ENCODE measurements around the gene CES4A.

The CES4A gene

GRCh38 chr16:67022531-67023214 lies 34.3 kb downstream of the CES4A start:
- ATAC-seq = no peak
- TF ChIP-seq CREB5 (CRISPR knock-in tag; IDR thresholded peaks at IDR 0.05; ENCODE audit: low read depth) (no peak), PPARA (CRISPR knock-in tag; IDR thresholded peaks at IDR 0.05; ENCODE audit: borderline replicate concordance) (no peak), TCF4 (CRISPR knock-in tag; IDR thresholded peaks at IDR 0.05; ENCODE audit: borderline replicate concordance) (no peak), ZNF8 (CRISPR knock-in tag; IDR thresholded peaks at IDR 0.05) (no peak), CSRNP3 (CRISPR knock-in tag; IDR thresholded peaks at IDR 0.05) (no peak), TOX (CRISPR knock-in tag; IDR thresholded peaks at IDR 0.05; ENCODE audit: borderline replicate concordance) (no peak), TSHZ2 (CRISPR knock-in tag; IDR thresholded peaks at IDR 0.05) (no peak), ZFP3 (CRISPR knock-in tag; IDR thresholded peaks at IDR 0.05) (no peak), SNAI2 (CRISPR knock-in tag; IDR thresholded peaks at IDR 0.05) (no peak), BACH2 (CRISPR knock-in tag; IDR thresholded peaks at IDR 0.05; ENCODE audit: borderline replicate concordance) (no peak), ARNTL (CRISPR knock-in tag; IDR thresholded peaks at IDR 0.05; ENCODE audit: borderline replicate concordance, low read depth) (no peak), POU6F1 (CRISPR knock-in tag; IDR thresholded peaks at IDR 0.05; ENCODE audit: borderline replicate concordance, low read depth) (no peak), ISL1 (CRISPR knock-in tag; IDR thresholded peaks at IDR 0.05) (no peak), ZNF70 (CRISPR knock-in tag; IDR thresholded peaks at IDR 0.05) (no peak), OSR1 (CRISPR knock-in tag; IDR thresholded peaks at IDR 0.05) (no peak), CSDC2 (CRISPR knock-in tag; IDR thresholded peaks at IDR 0.05) (no peak), ZFP30 (CRISPR knock-in tag; IDR thresholded peaks at IDR 0.05) (no peak), ESRRG (CRISPR knock-in tag; IDR thresholded peaks at IDR 0.05) (no peak), ZC3H10 (CRISPR knock-in tag; IDR thresholded peaks at IDR 0.05) (no peak)
- TF ChIP-seq, protein P1, sequence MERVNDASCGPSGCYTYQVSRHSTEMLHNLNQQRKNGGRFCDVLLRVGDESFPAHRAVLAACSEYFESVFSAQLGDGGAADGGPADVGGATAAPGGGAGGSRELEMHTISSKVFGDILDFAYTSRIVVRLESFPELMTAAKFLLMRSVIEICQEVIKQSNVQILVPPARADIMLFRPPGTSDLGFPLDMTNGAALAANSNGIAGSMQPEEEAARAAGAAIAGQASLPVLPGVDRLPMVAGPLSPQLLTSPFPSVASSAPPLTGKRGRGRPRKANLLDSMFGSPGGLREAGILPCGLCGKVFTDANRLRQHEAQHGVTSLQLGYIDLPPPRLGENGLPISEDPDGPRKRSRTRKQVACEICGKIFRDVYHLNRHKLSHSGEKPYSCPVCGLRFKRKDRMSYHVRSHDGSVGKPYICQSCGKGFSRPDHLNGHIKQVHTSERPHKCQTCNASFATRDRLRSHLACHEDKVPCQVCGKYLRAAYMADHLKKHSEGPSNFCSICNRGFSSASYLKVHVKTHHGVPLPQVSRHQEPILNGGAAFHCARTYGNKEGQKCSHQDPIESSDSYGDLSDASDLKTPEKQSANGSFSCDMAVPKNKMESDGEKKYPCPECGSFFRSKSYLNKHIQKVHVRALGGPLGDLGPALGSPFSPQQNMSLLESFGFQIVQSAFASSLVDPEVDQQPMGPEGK (CRISPR knock-in tag; IDR thresholded peaks at IDR 0.05; ENCODE audit: borderline replicate concordance) = no peak

- ATAC-seq = no peak
Measured at GRCh38 chr16:67023689-67024088, 35.3 kb downstream of the CES4A start.

More at GRCh38 chr16:67023689-67024088, 35.3 kb downstream of the CES4A start:
- TF ChIP-seq TCF4 (CRISPR knock-in tag; IDR thresholded peaks at IDR 0.05; ENCODE audit: borderline replicate concordance) = no peak
- no peak for TF ChIP-seq CREB5 (CRISPR knock-in tag; IDR thresholded peaks at IDR 0.05; ENCODE audit: low read depth)
- no peak for TF ChIP-seq POU6F1 (CRISPR knock-in tag; IDR thresholded peaks at IDR 0.05; ENCODE audit: borderline replicate concordance, low read depth)
